Nephron progenitor cell (in vitro differentiated cells): ENCODE results near the gene LDLRAD2.
"Not testable (repeated sequence)": the region's sequence is repeated elsewhere in the genome, so short reads cannot be mapped to it uniquely, and the experiment has no call there.

Source experiments
- DNase-seq: peaks from one replicate; pipeline ENCODE4 v3.0.0; 2021
- H3K27ac Mint-ChIP-seq: 2 replicates; pipeline ENCODE4 v1.8.0; 2021; ENCODE audit warnings: mild to moderate bottlenecking, moderate library complexity, mixed read lengths
- H3K27me3 Mint-ChIP-seq: 2 replicates; pipeline ENCODE4 v1.8.0; 2021; ENCODE audit warnings: mild to moderate bottlenecking, low read depth, mixed read lengths; ENCODE audit not compliant: poor library complexity
- H3K36me3 Mint-ChIP-seq: 2 replicates; pipeline ENCODE4 v1.8.0; 2021; ENCODE audit warnings: low read depth, mixed read lengths
- H3K4me1 Mint-ChIP-seq: 2 replicates; pipeline ENCODE4 v1.8.0; 2021; ENCODE audit warnings: mixed read lengths
- H3K4me3 Mint-ChIP-seq: 2 replicates; pipeline ENCODE4 v1.8.0; 2021; ENCODE audit warnings: mild to moderate bottlenecking, moderate library complexity, mixed read lengths
- H3K9me3 Mint-ChIP-seq: 2 replicates; pipeline ENCODE4 v1.8.0; 2021; ENCODE audit warnings: mild to moderate bottlenecking, moderate library complexity, mixed read lengths
- TF ChIP-seq, protein P1 (sequence below): fragments of 200-600 bp; sonication (generic); IDR thresholded peaks from 2 replicates; pipeline ENCODE4 v1.5.0; 2021; ENCODE audit warnings: antibody characterized with exemption

The LDLRAD2 gene

DNA sequence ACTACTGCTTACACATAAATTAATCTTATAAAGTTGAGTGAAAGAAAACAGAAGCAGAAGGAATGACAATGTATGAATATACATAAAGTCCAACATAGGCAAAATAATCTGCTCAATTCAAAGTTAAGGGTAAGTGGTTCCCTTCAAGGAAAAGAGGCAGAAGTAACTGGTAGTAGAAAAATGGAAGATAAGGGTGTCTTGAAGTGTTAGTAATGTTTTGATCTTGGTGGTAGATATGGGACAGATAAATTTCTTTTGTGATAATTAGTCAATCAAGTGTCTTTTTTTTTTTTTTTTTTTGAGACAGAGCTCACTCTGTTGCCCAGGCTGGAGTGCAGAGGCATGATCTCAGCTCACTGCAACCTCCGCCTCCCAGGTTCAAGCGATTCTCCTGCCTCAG is 41.9 kb upstream of the LDLRAD2 start:
- Mint-ChIP-seq H3K27me3 (no peaks in the 10 kb centered on the region), H3K9me3 (no peaks in the 10 kb centered on the region), H3K4me1 (peaks cover 3% of the 10 kb centered on the region), H3K4me3 (no peak overlapping the region), H3K27ac (no peak overlapping the region), H3K36me3 (peaks cover 21% of the 10 kb centered on the region)
- DNase-seq = no peak
- TF ChIP-seq, protein P1, sequence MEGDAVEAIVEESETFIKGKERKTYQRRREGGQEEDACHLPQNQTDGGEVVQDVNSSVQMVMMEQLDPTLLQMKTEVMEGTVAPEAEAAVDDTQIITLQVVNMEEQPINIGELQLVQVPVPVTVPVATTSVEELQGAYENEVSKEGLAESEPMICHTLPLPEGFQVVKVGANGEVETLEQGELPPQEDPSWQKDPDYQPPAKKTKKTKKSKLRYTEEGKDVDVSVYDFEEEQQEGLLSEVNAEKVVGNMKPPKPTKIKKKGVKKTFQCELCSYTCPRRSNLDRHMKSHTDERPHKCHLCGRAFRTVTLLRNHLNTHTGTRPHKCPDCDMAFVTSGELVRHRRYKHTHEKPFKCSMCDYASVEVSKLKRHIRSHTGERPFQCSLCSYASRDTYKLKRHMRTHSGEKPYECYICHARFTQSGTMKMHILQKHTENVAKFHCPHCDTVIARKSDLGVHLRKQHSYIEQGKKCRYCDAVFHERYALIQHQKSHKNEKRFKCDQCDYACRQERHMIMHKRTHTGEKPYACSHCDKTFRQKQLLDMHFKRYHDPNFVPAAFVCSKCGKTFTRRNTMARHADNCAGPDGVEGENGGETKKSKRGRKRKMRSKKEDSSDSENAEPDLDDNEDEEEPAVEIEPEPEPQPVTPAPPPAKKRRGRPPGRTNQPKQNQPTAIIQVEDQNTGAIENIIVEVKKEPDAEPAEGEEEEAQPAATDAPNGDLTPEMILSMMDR = no peak

DNA sequence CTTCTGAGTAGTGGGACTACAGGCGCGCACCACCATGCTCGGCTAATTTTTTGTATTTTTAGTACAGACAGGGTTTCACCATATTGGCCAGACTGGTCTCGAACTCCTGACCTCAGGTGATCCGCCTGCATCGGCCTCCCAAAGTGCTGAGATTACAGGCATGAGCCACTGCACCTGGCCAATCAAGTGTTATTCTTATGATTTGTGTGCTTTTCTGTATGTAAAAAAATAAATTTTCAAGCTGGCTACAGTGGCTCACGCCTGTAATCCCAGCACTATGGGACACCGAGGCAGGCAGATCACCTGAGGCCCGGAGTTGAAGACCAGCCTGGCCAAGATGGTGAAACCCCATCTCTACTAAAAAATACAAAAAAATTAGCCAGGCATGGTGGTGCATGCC is 41.5 kb upstream of the LDLRAD2 start:
- H3K27me3 Mint-ChIP-seq, H3K9me3 Mint-ChIP-seq, H3K4me3 Mint-ChIP-seq, DNase-seq, H3K27ac Mint-ChIP-seq, H3K4me1 Mint-ChIP-seq: not testable (repeated sequence)
- peaks cover 23% of the 10 kb centered on the region for H3K36me3 Mint-ChIP-seq

GRCh38 chr1:21771672-21772071 is 40.4 kb upstream of the LDLRAD2 start:
- H3K4me1 Mint-ChIP-seq, H3K9me3 Mint-ChIP-seq, H3K27ac Mint-ChIP-seq, H3K27me3 Mint-ChIP-seq, H3K4me3 Mint-ChIP-seq, DNase-seq: not testable (repeated sequence)
- peaks cover 32% of the 10 kb centered on the region for H3K36me3 Mint-ChIP-seq

- H3K36me3 Mint-ChIP-seq = peaks cover 48% of the 10 kb centered on the region
- no peak overlapping the region for H3K4me3 Mint-ChIP-seq
- no peak for DNase-seq
- no peaks in the 10 kb centered on the region for H3K27me3 Mint-ChIP-seq
- TF ChIP-seq, protein P1 = no peak
- H3K9me3 Mint-ChIP-seq = peaks cover 14% of the 10 kb centered on the region
- no peaks in the 10 kb centered on the region for H3K4me1 Mint-ChIP-seq
- no peak overlapping the region for H3K27ac Mint-ChIP-seq
These were observed 38.5 kb upstream of the LDLRAD2 start for GRCh38 chr1:21773585-21773984.

- peaks cover 50% of the 10 kb centered on the region for H3K36me3 Mint-ChIP-seq
- no peak overlapping the region for H3K27ac Mint-ChIP-seq
- H3K4me1 Mint-ChIP-seq = peaks cover 1% of the 10 kb centered on the region
- TF ChIP-seq, protein P1 = no peak
- H3K4me3 Mint-ChIP-seq = no peak overlapping the region
- H3K9me3 Mint-ChIP-seq = peaks cover 22% of the 10 kb centered on the region
- no peaks in the 10 kb centered on the region for H3K27me3 Mint-ChIP-seq
- no peak for DNase-seq
These were observed 37.1 kb upstream of the LDLRAD2 start for GRCh38 chr1:21774835-21775549.

DNA sequence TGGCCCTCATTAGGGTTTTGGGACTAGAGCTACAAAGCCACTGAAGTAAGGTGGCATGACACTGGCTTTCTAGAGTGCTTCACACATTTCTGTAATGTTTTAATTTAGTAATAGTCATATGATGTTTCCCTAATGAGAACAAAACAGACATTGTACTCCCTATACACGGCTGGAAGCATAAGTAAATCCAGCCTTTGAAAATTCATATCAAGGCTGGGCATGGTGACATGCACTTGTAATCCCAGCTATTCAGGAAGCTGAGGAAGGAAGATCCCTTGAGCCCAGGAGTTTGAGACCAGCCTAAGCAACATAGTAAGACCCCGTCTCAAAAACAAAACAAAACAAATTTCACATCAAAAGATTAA is 36.5 kb upstream of the LDLRAD2 start:
- H3K36me3 Mint-ChIP-seq = peaks cover 51% of the 10 kb centered on the region
- peaks cover 23% of the 10 kb centered on the region for H3K9me3 Mint-ChIP-seq
- TF ChIP-seq, protein P1 = no peak
- no peak for DNase-seq
- no peak overlapping the region for H3K4me3 Mint-ChIP-seq
- peak overlapping the region; percentile 29 for H3K27ac Mint-ChIP-seq
- no peaks in the 10 kb centered on the region for H3K27me3 Mint-ChIP-seq
- H3K4me1 Mint-ChIP-seq = peaks cover 7% of the 10 kb centered on the region

DNA sequence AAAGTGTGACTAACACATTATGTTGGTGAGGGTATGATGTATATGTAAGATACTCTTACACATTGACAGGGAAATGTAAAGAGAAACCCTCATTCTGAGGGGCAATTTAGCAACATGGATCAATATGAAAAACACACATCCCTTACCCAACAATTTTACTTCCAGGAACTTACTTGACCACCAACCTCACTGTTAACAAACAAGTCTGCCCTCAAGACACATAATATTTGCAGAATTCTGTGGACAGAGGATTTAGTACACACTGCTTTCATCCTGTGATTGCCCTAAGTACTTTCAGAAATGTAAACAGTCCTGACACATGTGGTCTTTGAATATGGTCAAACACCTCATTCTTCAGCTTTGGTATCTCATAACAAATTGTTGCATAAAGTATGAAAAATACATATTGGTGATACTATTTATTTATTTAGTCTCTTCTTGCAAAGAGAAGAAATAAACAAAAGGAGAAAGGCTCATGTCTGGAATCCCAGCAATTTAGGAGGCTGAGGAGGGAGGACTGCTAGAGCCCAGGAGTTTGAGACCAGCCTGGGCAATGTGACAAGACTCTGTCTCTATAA is 36.0 kb upstream of the LDLRAD2 start:
- H3K4me3 Mint-ChIP-seq = no peak overlapping the region
- H3K36me3 Mint-ChIP-seq = peaks cover 51% of the 10 kb centered on the region
- H3K27me3 Mint-ChIP-seq = no peaks in the 10 kb centered on the region
- TF ChIP-seq, protein P1 = no peak
- peaks cover 7% of the 10 kb centered on the region for H3K4me1 Mint-ChIP-seq
- no peak for DNase-seq
- peaks cover 23% of the 10 kb centered on the region for H3K9me3 Mint-ChIP-seq
- H3K27ac Mint-ChIP-seq = no peak overlapping the region

DNA sequence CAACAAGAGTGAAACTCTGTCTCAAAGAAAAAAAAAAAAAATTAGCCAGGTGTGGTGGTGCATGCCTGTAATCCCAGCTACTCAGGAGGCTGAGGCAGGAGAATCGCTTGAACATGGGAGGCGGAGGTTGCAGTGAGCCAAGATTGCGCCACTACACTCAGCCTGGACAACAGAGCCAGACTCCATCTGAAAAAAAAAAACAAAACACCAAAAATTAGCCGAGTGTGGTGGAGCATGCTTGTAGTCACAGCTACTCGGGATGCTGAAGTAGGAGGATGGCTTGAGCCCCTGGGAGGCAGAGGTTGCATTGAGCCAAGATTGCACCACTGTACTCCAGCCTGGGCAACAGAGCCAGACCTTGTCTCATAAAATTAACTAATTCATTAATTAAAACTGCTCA is 35.1 kb upstream of the LDLRAD2 start:
- not testable (repeated sequence) for H3K27ac Mint-ChIP-seq, DNase-seq, H3K4me3 Mint-ChIP-seq, H3K27me3 Mint-ChIP-seq
- Mint-ChIP-seq H3K36me3 (peaks cover 47% of the 10 kb centered on the region), H3K4me1 (peaks cover 13% of the 10 kb centered on the region), H3K9me3 (peaks cover 23% of the 10 kb centered on the region)
